ENCODE measurements around the gene KSR2.
"Not testable (repeated sequence)": the region's sequence is repeated elsewhere in the genome, so short reads cannot be mapped to it uniquely, and the experiment has no call there.

Gene KSR2

DNA sequence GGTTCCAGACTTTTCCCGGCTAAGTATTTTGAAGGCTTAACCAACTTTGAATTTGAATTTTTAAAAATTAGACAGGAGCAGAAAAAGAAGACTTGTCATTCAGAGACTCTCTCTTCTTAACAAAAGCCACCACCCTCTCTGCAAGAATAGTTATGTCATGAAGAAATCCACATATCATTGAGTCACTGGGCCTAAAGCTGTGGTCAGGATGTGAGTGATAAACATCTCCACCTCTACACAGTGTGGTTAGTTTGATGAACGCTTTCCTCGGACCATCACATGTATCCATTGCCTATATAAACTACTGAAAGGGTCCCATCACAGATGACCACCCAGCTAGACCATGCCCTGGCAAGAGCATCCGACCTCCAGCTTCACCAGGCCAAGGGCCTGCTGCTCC is 226.1 kb downstream of the KSR2 start:
- no peak for DNase-seq

DNA sequence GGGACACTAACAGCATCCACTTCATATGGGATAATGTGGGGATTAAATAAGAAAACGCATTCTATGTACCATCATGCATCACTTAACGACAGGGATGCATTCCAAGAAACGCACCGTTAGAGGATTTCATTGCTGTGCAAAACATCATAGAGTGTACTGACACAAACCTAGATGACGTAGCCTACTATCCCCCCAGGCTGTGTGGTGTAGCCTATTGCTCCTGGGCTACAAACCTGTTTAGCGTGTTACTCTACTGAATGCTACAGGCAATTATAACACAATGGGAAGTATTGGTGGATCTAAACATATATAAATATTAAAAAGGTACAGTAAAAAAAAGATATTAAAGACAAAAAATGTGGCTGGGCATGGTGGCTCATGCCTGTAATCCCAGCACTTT is 230.6 kb downstream of the KSR2 start:
- DNase-seq, result no peak

DNA sequence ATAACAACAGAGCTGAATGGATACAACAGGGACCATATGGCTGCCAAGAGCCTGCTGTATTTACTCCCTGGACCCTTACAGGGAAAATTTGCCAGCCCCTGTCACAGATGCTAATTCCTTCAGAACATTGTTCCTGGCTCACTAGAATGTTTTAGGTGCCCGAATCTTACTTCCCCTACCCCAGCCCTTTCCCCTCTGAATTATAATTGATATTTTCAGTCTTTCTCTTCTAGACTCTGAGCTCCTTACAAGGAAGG is 235.3 kb downstream of the KSR2 start:
- no peak for DNase-seq

DNA sequence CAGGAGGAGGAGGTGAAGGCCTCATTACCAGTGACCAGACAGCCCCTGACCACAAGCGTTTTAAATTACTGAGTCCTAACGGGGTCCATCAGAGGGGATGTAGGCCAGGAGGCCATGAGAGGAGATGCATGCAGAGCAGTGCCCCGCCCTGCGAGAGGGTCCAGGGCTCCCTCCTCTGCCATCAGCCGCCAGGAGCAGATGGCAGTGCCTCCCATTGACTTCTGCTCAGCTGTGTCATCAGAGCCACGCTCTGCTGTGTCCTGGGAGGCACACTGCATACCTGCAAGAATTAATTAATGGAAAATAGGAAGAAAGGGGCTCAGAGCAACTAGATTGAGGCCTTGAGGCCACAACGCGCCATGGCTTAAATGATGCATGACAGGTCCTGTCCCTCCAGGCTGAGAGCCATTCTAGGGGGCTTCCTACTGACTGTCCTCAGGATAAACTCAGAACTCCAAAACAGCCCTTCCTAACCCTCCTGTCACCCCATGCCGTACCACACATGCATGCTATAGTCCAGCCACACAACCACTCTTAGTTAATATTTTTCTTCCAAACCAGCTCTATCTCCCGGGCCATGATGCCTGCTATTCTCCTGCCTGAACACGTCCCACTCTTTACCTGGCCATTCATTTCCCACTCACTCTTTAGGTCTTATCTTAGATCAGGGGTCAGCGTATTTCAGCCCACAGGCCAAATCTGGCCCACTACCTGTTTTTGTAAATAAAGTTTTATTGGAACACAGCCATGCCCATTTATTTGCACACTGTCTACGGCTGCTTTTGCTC is 235.8 kb downstream of the KSR2 start:
- DNase-seq, result no peak

DNA sequence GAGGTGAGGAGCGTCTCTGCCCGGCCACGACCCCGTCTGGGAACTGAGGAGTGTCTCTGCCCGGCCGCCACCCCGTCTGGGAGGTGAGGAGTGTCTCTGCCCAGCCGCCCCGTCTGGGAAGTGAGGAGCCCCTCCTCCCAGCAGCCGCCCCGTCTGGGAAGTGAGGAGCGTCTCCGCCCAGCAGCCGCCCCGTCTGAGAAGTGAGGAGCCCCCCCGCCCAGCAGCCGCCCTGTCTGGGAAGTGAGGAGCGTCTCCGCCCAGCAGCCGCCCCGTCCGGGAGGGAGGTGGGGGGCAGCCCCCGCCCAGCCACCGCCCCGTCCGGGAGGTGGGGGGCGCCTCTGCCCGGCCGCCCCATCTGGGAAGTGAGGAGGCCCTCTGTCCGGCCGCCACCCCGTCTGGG is 237.7 kb downstream of the KSR2 start:
- not testable (repeated sequence) for DNase-seq

DNA sequence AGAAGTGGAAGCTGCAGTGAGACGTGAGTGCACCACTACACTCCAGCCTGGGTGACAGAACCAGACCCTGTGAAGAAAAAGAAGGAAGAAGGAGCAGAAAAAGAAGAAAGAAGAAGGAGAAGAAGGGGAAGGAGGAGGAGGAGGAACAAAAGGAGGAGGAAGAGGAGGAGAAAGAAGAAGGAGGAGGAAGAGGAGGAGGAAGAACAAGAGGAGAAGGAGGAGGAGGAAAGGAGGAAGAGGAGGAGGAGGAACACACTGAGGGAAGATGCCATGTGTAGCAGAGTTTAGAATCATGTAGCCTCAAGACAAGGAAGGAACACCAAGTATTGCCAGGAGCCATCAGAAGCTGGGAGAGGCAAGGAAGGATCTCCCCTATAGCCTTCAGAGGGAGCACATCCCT is 241.5 kb downstream of the KSR2 start:
- no peak for DNase-seq

DNA sequence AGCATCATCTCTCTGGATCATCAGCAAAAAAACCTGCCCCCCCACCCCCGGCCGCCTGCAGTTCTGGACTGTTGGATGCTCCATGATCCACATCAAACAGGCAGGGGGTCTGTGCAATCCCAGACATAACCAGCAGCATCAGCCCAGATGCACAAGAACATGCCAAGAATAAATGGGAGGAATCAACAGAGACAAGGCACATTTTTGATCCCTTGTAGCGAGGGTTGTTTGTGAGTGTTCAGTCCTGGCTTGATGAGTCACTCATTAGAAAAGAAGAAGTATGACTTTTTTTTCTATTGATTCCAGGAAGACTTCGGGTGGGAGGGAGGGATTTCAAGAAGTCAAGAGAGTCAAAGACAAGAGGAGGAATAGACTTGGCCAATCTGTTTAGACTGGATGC is 244.2 kb downstream of the KSR2 start:
- DNase-seq, result no peak

DNA sequence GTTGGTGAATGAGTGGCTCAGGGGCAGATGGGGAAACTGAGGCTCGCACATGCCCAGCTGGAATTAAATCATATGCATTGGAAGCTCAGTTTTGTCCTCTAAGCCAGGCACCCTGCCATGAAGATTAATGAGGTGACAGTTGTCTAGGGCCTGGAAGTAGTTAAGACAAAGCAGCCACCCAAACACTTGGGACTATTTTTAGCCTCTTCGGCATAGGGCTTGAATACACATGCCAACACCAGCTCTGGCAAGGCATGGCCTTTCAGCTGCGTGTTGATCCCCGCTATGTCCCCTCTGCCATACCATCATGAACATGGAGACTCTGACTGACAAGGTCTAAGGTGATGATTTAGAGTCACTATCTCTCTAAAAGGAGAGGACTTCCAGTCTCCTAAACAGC is 250.2 kb downstream of the KSR2 start:
- DNase-seq, result no peak

DNA sequence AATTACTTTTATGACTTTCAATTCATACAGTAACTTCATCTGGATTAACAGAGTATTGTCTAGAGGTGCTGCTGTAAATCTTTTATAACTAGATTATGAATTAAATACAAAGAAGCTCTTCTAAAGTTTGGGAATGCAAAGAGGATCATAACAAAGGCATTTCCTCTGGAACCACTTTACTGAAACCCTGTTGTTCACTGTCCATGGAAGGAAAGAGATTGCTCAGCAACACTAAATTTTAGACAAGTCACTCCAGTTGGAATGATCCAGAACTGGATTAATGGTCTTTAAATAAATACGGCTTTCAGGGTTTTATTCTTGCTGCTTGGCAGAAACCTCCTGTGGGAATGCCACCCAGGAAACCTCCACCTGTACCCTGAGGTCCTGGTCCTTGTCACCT is 250.6 kb downstream of the KSR2 start:
- no peak for DNase-seq

DNA sequence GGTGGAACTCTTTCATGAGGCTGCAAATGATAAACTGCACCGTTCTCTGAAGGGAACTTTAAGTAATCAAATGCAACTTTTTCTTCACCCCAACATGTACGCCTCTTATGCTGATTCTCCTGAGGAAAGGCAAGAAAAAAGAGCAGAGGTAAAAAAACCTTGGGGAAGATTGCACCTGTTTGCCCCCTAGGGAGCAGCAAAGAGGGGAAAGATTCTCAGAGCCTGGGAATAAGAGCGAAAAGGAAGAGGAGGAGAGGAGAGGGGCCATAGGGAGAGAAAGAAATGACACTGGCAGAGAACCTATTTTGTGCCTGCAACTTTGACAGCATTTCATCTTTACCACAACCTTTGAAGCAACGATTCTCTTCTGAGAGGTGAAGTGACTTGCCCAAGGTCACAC is 254.6 kb downstream of the KSR2 start:
- no peak for DNase-seq

DNA sequence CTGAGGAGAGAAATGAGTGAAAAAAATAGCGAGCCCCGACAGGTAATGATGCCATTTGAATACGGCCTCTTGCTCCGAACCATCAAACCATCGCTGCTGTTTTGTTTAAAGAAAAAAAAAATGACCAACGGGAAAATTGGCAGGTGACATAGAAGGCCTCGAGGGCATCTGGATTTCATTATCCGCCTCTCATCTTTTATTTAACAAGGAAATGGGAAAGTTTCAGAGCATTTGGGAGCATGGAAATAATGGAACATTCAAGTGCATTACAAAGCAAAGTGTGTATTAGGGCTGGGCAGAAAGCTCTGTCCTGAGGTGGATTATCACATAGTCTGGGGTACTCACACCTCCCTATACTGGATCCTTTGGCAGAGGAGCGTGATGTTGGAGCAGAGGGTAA is 258.7 kb downstream of the KSR2 start:
- DNase-seq, result no peak

DNA sequence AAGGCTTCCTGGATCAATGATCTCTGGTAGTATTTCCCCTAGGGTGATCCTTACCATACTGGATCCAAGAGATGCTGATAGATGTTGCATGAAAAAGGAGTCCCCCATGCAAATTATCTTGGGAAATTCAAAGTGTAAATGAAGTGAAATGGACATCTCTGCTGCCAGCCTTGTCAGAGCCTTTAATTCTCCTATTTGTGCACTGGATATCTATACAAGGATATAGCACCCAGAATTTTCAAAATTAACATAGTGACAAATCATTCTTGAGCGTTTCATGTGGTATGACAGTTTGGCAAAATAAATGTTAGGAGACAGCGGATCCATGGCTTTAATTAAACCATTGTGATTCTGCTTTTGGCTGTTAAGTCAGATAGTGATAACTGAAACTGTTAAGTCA is 260.9 kb downstream of the KSR2 start:
- no peak for DNase-seq

DNA sequence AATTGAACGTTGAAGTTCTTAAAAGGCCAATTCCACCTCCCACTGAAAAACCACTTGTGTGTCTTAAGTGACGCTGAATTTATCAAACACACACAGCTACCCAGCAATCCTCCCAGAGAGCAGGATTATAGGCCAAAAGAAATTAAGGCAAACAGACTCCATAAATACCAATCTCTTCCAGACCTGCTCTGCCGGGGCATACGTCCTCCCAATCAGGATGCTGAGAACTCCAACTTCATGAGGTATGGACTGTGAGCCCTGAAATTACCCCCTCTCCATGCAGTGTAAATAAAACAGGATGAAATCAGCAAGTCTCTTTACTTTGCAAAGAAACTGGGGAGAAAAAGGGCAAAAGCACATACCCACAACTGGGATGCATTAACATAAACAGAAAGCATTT is 265.2 kb downstream of the KSR2 start:
- DNase-seq, result no peak

DNA sequence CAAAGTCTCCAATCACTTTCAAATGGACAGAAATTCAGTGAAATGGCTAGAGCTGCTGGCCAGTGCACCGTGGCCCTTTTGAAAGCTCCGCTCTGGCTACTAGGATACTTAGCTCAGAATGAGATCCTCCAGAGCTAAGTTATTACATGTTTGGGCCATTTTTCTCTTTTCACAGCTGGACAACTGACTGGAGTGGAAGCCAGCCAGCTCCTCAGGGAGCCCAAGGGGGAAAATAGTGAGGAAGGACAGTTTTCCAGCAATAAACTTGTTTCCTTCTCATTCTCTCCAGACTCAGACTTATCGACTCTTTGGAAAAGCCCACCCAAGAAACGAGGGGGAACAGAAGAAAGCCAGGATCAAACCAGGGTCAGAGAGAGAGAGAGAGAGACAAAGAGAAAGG is 266.0 kb downstream of the KSR2 start:
- no peak for DNase-seq

DNA sequence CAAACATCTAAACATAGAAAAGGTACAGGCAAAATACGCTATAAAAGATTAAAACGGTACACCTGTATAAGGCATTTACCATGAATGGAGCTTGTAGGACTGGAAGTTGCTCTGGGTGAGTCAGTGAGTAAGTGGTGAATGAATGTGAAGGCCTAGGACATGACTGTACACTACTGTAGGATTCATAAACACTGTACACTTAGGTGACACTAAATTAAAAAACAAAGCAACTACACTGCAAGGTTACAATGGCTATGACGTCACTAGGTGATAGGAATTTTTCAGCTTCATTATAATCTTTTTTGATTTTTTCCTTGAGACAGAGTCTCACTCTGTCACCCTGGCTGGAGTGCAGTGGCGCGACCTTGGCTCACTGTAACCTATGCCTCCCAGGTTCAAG is 269.2 kb downstream of the KSR2 start:
- no peak for DNase-seq

DNA sequence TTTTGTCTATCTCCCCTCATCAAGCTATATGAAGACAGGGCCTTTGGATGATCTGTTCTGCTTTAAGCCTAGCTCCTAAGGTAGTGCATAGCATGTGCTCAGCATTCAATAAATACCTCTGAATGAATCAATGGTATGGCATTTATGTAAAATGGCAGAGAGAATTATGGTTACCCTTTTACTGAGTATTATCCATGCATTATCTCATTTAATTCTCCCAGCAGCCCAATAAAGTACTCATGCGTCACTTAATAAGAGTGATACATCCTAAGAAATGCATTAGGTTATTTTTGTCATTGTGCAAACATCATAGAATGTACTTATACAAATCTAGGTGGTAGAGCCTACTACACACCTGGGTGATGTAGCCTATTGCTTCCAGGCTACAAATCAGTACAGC is 269.7 kb downstream of the KSR2 start:
- DNase-seq, result no peak

DNA sequence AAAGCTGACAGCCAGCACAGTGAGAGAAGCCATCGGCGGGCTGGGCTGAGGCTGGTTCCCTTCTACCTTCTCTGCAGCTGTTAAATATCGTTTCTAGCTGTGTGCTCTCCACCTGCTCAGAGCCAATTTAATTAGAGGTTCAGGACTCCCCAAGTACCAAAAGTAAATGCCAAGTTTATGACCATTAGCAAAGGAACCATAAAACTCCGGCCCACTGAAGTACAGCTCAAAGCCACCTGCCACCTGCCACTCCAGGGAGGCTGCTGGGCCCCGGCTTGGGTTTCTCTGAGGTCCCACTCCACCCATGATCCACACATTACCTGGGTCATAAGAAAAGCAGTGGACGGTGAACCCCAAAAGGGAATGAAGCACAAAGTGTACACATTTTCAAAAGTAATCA is 272.8 kb downstream of the KSR2 start:
- no peak for DNase-seq

DNA sequence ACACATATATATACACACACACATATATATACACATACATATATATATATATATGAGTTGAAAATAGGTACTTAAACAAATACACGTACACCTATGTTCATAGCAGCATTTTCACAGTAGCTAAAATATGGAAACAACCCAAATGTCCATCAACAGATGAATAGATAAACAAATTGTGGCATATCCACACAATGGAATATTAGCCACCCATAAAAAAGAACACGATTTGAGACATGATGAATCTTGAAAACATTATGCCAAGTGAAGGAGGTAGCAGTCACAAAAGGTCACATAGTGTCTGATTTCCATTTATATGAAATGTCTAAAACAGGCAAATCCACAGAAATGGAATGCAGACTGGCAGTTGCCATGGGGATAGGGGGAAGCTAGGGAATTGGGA is 276.3 kb downstream of the KSR2 start:
- DNase-seq, result no peak

DNA sequence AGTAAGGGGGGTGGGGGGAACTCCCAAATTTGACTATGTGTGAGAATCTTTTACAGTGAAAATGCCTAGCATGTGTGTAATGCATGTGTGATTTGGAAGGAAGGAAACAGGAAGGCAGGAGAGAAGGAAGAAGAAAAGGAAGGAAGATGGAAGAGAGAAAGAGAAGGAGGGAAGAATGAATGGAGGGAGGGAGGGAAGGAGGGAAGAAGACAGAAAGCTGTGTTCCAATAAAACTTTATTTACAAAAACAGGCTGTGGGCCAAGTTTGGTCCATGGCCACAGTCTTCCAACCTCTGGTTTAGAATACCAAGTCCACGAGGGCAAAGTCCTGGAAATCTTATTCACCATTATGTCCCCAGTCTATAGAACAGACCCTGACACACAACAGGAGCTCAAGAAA is 278.9 kb downstream of the KSR2 start:
- no peak for DNase-seq

DNA sequence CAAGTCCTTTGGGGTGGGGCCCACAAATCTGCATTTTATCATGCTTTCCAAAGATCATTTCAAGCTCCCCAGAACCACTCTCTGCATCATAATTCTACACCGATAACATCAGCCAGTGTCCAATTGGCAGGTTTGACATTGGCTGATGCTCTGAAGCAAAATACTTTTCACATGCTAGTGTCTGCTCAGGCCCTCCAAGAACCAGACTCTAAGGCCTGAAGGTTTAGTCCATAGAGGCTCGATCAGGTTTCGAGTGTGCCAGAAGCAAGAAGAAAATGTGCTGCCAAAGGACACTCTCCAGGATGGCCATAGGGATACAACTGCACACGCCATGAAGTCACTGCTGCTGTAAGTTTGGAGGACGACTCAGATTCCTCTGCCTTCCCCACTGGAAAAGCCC is 280.3 kb downstream of the KSR2 start:
- no peak for DNase-seq

DNA sequence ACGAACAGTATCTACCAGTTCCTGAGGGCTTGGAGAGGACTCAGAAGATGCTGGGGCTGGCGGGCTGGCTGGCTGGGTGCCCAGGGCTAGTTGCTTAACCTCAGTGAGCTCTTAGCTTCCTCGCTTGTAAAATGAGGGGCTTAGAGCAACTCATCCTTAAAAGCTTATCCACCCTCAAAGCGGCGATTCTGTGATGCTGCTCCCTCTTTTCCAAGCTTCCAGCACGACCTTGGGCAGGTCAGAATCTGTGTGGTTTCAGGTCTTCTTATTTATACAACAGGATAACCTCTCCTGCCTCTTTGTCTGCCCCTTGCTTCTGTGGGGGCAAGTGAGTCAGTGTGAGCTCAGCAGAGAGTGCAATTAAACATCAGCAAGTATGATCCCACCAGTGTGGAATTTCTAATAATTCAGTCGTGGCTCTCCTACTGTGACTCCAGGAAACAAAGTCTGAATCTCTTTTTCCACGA is 281.8 kb downstream of the KSR2 start:
- DNase-seq, result no peak

DNA sequence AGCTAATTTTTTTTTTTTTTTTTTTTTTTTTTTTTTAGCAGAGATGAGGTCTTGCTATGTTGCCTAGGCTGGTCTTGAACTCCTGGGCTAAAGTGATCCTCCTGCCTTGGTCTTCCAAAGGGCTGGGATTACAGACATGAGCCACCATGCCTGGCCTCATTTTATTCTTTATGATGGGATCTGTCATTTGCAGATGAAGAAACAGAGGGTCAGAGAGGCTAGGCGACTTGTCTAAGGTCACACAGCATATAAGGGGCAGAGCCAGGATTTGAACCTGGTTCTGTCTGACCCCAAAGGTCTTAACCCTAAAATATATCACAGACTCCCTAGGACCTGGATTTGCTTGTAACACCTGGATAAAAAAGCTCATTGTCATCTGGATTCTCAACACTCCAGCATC is 282.6 kb downstream of the KSR2 start:
- DNase-seq, result no peak

DNA sequence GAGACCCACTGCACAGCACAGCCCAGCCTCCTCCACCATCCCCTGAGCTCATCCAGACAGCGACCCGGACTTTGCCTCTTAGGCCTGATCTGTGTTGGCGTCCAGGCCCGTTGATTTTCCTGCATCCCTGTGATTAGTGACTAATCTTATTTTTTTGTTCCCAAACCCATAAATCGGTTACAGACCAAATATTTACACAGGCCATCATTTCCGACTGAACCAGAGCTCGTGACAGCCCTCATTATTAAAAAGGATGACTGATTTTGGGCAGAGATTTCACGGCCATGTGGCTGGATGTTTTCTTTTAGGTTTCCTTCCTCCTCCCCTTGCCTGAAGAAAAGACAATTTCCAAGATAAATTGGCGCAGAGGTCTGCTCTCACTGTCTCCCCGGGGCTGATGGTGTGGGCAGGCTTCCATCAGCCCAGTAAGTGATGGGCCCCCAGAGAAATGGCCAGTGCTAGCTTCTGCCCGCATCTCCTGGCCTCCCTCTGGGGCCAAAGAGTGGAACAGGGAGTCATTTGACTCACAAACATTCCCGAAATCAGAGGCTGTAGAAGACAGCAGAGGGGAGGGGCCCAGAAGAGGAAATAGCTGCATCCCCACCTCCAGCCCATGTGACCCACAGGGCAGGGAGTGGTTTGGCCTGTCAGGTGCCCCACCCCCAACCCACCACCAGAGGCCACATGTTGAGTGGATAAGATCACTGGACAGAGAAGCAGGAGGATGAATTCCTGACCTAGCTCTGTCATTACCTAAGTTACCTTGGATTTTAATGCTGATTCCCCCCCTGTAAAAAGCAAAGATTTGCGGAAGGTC is 283.5 kb downstream of the KSR2 start:
- DNase-seq, result no peak

DNA sequence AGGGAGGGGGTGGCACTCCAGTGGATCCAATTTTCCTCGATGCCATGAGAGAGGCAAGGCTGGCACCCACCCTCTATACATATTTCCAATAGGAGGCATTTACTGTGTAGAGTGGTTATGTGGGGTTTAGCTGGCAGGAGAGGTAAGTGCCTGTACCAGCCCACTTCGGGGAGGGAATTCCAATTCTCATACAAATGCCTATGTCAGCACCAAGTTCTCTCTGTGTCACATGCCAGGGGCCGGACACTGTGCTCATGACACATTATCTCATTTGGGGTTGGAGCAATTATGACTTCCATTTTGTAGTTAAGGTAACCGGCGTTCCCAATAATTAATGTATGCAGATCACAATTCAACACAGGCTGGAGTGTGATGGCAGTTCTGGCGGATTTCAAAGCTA is 284.3 kb downstream of the KSR2 start:
- DNase-seq, result no peak

DNA sequence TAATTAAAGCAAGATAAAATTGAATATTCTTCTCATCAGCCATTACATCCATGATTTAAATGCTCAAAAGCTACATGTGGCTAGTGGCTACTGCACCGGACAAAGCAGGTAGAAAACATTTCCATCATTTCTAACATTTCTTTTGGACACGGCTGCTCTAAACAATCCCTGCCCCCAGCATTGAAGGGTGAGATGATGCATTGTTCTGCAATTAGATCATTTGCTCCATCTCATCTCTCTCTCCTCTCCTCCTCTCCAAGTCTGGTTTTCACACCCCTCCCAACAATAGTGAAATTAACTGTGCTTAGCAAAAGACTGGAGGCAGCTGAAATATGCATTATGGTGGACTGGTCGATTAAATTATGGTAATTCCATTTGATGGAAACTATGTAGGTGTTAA is 288.5 kb downstream of the KSR2 start:
- DNase-seq, result no peak
